ENCODE measurements around the gene FNTB.

The FNTB gene

DNA sequence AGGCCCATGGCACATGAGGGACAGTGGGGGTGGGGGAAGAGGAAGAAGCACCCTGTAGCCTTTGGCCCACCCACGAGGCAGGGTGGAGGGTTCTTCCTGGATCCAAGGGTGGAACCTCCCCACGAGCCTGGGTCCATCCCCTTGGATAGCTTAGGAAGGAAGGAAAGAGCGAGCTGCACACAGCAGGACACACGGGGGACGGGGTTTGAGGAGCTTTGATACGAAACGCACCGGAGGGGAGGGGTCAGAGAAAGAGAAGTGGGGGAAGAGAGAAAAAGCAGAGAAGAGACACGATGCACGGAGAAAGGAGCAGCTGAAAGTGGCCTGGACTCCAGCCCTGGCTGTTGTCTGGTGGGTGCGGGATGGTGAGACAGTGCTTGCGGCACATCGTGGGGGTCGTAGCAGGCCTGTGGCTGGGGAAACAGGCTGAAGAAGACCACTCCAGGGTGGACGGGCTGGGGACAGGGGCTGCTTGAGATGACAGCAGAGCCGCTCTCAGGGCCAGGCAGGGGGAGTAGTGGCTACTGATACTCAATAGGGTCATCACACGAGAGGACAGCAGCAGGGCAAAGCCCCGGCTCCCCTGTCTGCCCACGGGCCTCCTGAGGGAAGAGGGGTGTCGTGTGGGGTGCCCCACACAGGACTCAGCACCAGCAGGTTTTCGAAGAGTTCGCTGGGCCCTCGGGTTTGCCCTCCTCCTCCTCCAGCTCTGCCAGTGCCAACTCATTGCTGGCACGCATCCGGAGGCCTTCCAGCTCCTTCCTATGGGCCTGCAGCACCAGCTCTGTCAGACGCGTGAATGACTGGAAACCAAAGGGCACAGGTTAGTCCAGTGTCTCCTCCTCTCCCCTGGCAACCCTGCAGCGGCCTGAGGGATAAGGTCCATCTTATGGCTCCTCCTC, 38.7 kb upstream of the FNTB start:
- H3K4me3 Mint-ChIP-seq, result no peak overlapping the region
- H3K27ac Mint-ChIP-seq, result peak overlapping the region; percentile 26
- peaks cover 18% of the 10 kb centered on the region for H3K4me1 Mint-ChIP-seq (ENCODE audit: low read depth)
- peaks cover 20% of the 10 kb centered on the region for H3K36me3 Mint-ChIP-seq (ENCODE audit: low read depth)
- DNase-seq (ENCODE audit: low spot score), result no peak
- H3K9me3 Mint-ChIP-seq, result no peaks in the 10 kb centered on the region
- H3K27me3 Mint-ChIP-seq (ENCODE audit: low read depth), result no peaks in the 10 kb centered on the region

DNA sequence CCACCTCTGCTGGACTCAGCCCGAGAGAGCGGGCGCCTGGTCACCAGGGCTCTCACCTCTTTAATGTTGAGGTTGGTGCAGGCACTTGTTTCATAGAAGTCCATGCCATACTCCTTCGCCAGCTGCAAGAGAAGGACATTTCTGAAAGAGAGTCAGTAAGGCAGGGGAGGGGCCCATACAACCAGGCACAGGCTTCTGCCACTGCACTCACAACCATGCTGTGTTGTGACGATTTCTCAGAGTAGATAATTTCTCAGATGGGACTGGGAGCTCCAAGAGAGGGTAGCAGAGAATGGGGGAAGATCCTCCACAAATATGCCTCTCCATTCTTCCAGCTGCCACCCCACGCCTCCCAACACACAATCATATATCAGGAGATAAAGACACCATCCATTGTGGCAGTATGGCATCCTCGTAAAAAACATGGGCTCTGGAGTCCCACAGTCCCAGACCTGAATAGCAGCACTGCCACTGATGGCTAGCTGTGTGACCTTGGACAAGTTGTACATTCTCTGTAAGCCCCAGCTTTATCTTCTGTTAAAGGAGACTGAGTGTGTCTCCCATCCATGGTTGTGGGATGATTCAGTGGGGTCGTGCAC, 38.0 kb upstream of the FNTB start:
- Mint-ChIP-seq H3K4me1 (ENCODE audit: low read depth) (peaks cover 13% of the 10 kb centered on the region), H3K4me3 (no peak overlapping the region), H3K27ac (no peak overlapping the region), H3K36me3 (ENCODE audit: low read depth) (peaks cover 20% of the 10 kb centered on the region), H3K27me3 (ENCODE audit: low read depth) (no peaks in the 10 kb centered on the region), H3K9me3 (no peaks in the 10 kb centered on the region)
- no peak for DNase-seq (ENCODE audit: low spot score)

DNA sequence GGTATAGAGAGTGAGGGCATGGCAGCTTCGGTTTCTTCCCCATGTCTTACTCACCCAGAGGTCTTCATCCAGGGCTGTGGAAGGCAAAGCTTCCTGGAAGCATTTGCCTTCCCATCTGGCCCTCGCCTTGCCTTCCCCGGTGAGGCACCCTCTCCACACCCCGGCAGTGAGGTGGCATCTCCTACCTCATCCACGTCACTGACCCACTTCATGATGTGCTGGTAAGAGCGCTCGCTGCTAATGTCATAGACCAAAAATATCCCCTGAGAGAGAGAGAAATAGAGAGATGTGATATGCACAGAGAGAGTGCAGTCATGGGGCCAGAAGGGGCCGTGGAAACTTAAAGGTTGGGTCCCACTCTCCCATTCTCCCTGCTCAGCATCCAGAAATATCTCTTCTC, 35.8 kb upstream of the FNTB start:
- Mint-ChIP-seq H3K9me3 (no peaks in the 10 kb centered on the region), H3K36me3 (ENCODE audit: low read depth) (peaks cover 14% of the 10 kb centered on the region)

DNA sequence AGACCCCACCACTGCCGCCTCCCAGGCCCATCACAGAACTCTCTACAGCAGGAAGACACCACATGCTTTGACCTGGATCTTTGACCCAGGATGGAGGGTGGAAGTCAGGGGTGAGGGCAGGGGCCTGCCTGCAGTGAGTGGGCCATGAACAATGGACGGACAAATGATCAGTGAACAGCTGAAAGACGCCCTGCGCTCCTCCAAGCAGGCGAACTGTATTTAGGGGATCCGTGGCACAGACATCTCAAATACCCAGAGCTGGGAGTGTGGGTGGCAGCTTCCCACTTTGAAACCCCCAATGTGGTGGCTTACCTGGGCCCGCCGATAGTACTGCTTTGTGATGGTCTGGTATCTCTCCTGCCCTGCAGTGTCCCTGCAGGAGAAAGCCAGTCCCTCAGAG, 35.4 kb upstream of the FNTB start:
- no peak overlapping the region for H3K4me3 Mint-ChIP-seq
- no peak for DNase-seq (ENCODE audit: low spot score)
- peaks cover 5% of the 10 kb centered on the region for H3K4me1 Mint-ChIP-seq (ENCODE audit: low read depth)
- H3K27me3 Mint-ChIP-seq (ENCODE audit: low read depth), result no peaks in the 10 kb centered on the region
- H3K27ac Mint-ChIP-seq, result no peak overlapping the region
- no peaks in the 10 kb centered on the region for H3K9me3 Mint-ChIP-seq
- peaks cover 10% of the 10 kb centered on the region for H3K36me3 Mint-ChIP-seq (ENCODE audit: low read depth)

More for the DNA sequence above, 35.8 kb upstream of the FNTB start:
- H3K27ac Mint-ChIP-seq, result no peak overlapping the region
- no peak overlapping the region for H3K4me3 Mint-ChIP-seq
- H3K27me3 Mint-ChIP-seq (ENCODE audit: low read depth), result no peaks in the 10 kb centered on the region
- peaks cover 8% of the 10 kb centered on the region for H3K4me1 Mint-ChIP-seq (ENCODE audit: low read depth)
- no peak for DNase-seq (ENCODE audit: low spot score)

DNA sequence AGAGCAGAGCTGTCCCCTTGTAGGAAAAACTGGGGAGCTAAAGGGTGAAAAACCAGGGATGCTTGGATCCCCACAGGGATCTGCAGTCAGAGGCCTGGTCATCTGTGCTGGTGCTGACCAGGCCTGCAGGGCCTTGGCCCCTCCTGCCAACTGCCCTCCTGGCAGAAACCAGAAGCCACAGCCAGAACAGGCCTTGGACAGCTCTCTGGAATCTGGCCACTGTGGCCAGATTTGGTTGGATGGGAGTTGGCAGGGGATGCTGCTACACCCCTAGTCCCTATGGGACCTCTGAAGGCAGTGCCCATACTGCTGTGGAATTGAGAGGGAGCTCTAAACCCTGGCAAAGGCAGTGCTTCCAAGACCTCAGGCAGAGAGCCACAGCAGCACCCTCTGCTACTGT, 35.0 kb upstream of the FNTB start:
- Mint-ChIP-seq H3K4me1 (ENCODE audit: low read depth) (peaks cover 5% of the 10 kb centered on the region), H3K27ac (no peak overlapping the region), H3K27me3 (ENCODE audit: low read depth) (no peaks in the 10 kb centered on the region), H3K4me3 (no peak overlapping the region), H3K9me3 (no peaks in the 10 kb centered on the region), H3K36me3 (ENCODE audit: low read depth) (peaks cover 10% of the 10 kb centered on the region)
- no peak for DNase-seq (ENCODE audit: low spot score)

DNA sequence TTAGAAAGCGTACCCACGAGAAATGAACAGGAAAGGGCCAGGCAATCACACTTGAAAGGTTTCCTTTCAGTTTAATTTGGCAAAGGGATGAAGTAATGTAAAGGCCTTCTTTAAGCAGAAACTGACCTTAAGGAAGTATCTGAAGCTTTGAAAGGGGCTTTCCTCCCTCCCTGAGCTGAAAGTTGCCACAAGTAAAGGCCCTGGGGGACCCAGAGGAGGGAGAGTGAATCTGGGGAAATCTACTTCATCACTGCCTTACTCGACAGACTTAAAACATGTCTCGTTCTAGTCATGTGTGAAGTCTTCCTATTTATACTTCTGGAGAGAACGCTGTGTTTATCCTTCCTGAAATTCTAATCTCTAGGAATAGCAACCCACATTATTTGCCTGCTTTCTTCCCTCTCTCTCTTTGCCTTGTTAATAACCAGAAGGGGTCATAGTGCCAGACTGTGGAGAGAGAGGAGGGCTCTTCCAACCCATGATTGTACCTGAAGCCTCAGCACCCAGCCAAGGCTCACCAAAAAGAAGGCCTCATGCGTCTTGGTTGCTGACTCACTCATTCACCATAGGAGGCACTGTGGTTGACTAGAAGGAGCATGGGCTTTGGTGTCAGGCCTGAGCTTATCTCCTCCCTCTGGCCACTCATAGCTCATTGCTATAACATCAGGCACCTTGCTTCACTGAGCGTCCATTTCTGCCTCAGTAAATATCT, 33.9 kb upstream of the FNTB start:
- Mint-ChIP-seq H3K27me3 (ENCODE audit: low read depth) (no peaks in the 10 kb centered on the region), H3K27ac (no peak overlapping the region), H3K9me3 (no peaks in the 10 kb centered on the region), H3K36me3 (ENCODE audit: low read depth) (peaks cover 3% of the 10 kb centered on the region), H3K4me3 (no peak overlapping the region), H3K4me1 (ENCODE audit: low read depth) (peaks cover 2% of the 10 kb centered on the region)
- no peak for DNase-seq (ENCODE audit: low spot score)

DNA sequence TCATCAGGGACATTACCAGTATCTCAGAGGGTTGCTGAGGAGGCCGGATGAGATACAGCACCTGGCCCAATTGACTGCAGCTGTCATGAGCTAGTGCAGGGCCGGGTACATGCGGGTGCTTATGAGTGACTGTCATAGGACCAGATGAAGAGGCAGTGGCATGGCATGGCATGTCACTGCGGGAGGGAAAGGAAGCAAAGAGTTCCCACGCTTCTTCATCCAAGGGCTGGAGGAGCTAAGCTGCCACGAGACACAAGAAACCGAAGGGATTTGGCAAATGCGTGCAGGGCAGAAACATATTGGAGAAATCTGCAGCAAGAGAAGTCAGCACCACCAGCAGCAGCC, 33.4 kb upstream of the FNTB start:
- Mint-ChIP-seq H3K27ac (no peak overlapping the region), H3K4me3 (no peak overlapping the region), H3K27me3 (ENCODE audit: low read depth) (no peaks in the 10 kb centered on the region), H3K36me3 (ENCODE audit: low read depth) (peaks cover 2% of the 10 kb centered on the region), H3K9me3 (no peaks in the 10 kb centered on the region), H3K4me1 (ENCODE audit: low read depth) (peaks cover 2% of the 10 kb centered on the region)
- no peak for DNase-seq (ENCODE audit: low spot score)

DNA sequence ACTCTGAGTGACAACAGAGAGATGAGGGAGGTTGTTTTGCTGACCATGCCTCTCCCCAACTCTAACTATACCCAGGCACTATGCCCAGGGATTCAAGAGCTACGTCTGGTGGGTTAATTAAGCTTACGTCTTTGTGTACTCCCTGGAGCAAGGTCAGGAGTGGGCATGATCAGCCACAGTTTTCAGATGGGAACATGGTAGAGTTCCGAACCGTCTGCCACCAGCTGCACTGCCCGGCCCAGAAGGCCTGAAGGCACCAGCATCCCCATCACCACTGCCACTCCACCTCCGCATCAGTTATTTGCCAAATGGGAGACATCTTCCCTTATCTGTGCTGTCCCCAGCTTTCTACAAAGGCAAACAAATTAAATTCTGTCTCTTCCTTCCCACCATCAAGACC, 33.0 kb upstream of the FNTB start:
- H3K36me3 Mint-ChIP-seq (ENCODE audit: low read depth), result peaks cover 2% of the 10 kb centered on the region
- no peaks in the 10 kb centered on the region for H3K27me3 Mint-ChIP-seq (ENCODE audit: low read depth)
- H3K27ac Mint-ChIP-seq, result no peak overlapping the region
- H3K4me3 Mint-ChIP-seq, result no peak overlapping the region
- H3K9me3 Mint-ChIP-seq, result no peaks in the 10 kb centered on the region
- no peak for DNase-seq (ENCODE audit: low spot score)
- H3K4me1 Mint-ChIP-seq (ENCODE audit: low read depth), result peaks cover 2% of the 10 kb centered on the region

DNA sequence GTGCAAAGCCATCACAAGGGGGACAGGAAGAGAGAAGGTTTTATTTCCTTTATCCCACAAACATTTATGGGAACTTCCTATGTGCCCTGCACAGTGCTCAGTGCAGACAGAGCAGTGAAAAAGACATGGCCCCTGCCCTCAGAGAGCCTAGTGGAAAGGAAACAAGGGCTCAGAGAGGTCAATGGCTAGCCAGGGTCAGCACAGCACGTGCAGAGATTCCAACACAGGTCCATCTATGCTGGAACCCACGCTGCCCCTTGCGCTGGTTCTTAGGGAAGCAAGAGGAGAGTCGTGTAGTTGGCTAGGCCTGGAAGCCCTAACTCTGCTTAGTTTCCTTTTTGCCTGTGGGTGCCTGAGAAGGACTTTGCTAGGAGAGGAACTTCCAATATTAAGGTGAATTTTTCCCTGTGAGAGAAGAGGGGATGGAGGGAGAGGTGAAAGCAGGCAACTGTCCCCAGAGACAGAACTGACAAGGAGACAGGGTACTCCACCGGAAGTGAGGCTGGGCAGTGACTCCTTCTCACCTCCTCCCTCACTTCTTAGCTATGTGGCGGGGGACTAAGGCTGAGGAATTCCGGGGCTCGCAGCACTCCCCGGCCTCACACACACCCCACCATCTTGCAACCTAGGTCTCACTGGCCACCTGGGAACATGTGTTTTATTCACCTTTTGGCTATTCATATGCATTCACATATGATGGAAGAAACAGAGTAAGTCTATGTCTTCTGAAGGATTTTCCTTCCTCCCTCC, 32.0 kb upstream of the FNTB start:
- no peaks in the 10 kb centered on the region for H3K9me3 Mint-ChIP-seq
- no peak overlapping the region for H3K27ac Mint-ChIP-seq
- H3K4me1 Mint-ChIP-seq (ENCODE audit: low read depth), result peaks cover 2% of the 10 kb centered on the region

DNA sequence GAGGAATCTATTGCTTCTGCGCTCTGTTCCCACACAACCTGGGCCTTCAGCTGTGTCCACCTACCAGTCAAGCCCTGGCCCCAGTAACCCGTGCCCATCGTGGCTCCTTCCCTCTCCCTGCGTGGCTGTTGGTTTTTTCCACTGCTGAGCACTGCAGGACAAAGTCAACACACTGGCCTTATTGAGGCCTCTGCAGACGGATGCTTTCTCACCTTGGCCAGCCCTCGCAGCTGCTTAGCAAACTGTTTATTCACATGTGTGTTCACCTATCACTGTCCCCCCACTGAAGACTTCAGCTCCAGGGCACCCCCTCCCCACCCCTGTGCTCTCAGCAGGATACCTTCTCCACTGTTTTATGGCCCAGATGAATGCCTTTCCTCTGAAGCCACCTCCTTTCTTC, 31.4 kb upstream of the FNTB start:
- Mint-ChIP-seq H3K4me3 (no peak overlapping the region), H3K27me3 (ENCODE audit: low read depth) (no peaks in the 10 kb centered on the region), H3K4me1 (ENCODE audit: low read depth) (peaks cover 2% of the 10 kb centered on the region), H3K36me3 (ENCODE audit: low read depth) (no peaks in the 10 kb centered on the region), H3K27ac (no peak overlapping the region), H3K9me3 (no peaks in the 10 kb centered on the region)
- DNase-seq (ENCODE audit: low spot score), result no peak

More for the DNA sequence above, 32.0 kb upstream of the FNTB start:
- Mint-ChIP-seq H3K27me3 (ENCODE audit: low read depth) (no peaks in the 10 kb centered on the region), H3K36me3 (ENCODE audit: low read depth) (peaks cover 1% of the 10 kb centered on the region), H3K4me3 (no peak overlapping the region)
- no peak for DNase-seq (ENCODE audit: low spot score)

DNA sequence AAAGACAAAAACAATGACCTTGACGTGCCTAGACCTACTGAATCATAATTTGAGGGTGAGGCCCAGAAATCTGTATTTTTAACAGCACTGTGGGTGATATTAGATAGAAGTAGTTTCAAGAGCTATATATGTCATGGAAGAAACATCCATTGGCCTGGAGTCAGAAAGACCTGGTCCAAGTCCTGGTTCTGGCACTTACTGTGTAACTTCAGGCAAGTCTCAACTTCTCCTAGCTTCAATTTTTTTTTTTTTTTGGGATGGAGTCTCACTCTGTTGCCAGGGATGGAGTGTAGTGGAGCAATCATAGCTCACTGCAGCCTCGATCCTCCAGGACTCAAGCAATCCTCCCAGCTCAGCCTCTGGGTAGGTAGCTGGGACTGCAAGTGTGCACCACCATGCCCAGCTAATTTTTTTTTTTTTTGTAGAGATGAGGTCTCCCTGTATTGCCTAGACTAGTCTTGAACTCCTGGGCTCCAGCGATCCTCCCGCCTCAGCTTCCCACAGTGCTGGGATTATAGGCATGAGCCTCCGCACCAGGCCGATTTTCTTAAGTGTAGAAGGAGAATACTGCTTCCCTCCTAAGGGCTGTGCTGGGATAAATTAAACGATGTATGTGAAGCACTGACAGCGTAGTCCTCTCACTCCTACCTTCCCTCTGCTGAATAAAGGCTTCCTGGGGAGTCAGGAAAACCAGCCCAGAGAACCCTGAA, 29.8 kb upstream of the FNTB start:
- Mint-ChIP-seq H3K36me3 (ENCODE audit: low read depth) (no peaks in the 10 kb centered on the region), H3K27ac (no peak overlapping the region), H3K9me3 (no peaks in the 10 kb centered on the region), H3K27me3 (ENCODE audit: low read depth) (no peaks in the 10 kb centered on the region), H3K4me3 (no peak overlapping the region), H3K4me1 (ENCODE audit: low read depth) (peaks cover 2% of the 10 kb centered on the region)
- DNase-seq (ENCODE audit: low spot score), result no peak

DNA sequence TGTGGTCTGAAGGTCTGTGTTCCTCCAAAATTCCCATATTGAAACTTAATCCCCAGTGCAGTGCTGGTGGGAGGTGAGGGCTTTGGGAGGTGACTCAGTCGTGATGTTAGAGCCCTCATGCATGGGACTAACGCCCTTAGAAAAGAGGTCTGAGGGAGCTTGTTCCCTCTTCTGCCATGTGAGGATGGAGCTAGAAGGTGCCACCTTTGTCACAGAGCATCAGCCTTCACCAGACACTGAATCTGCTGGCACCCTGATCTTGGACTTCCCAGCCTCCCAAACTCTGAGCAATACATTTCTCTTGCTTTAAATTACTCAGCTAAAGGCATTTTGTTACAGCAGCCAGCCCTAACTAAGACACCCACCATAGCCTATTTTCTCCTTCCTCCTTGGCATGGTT, 28.5 kb upstream of the FNTB start:
- Mint-ChIP-seq H3K9me3 (no peaks in the 10 kb centered on the region), H3K27ac (no peak overlapping the region), H3K4me3 (no peak overlapping the region), H3K27me3 (ENCODE audit: low read depth) (no peaks in the 10 kb centered on the region), H3K36me3 (ENCODE audit: low read depth) (no peaks in the 10 kb centered on the region), H3K4me1 (ENCODE audit: low read depth) (no peaks in the 10 kb centered on the region)
- DNase-seq (ENCODE audit: low spot score), result no peak

DNA sequence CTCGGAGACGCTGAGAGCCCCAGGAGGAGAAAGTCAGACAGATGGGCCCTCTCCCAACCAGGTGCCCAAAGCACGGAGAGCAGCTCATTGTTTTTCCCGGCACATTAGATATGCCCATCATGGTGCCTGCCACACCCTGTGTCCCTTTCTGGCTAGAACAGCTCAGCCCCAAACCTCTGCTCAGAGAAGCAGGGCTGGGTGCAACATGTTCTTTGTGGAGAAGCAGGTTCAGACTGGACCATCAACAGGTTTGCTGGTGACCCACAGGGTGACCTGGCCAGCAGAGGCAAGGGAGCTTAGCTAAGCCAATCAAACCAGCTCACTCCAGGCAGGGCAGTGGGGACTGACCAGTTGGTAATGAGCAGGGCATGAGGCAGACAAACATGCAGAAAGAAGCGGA, 28.0 kb upstream of the FNTB start:
- no peak overlapping the region for H3K27ac Mint-ChIP-seq

More for the DNA sequence above, 28.0 kb upstream of the FNTB start:
- DNase-seq (ENCODE audit: low spot score), result no peak
- Mint-ChIP-seq H3K4me1 (ENCODE audit: low read depth) (no peaks in the 10 kb centered on the region), H3K27me3 (ENCODE audit: low read depth) (no peaks in the 10 kb centered on the region), H3K4me3 (no peak overlapping the region), H3K36me3 (ENCODE audit: low read depth) (no peaks in the 10 kb centered on the region), H3K9me3 (no peaks in the 10 kb centered on the region)

All from T-helper 2 cell treated with Interferon-gamma antibody and Interleukin-4, amounts not matched to agents 5 μg/mL and 100 μg/mL, for 36 hours (primary cell).